HFF-Myc (cell line): ENCODE data around the gene MAPK10.

Experiments
- DNase-seq: peaks from one replicate; pipeline ENCODE4 v3.0.0-alpha.2; 2011; ENCODE audit warnings: low read depth; ENCODE audit errors: extremely low read depth
- H3K4me3 ChIP-seq: replicated peaks from 2 replicates; pipeline ENCODE4 v1.5.1; 2011; ENCODE audit warnings: low read depth, mild to moderate bottlenecking, control low read depth, low read length
- CTCF ChIP-seq: IDR thresholded peaks from 2 replicates; pipeline ENCODE4 v1.5.1; 2012; ENCODE audit warnings: mild to moderate bottlenecking, low read depth, low read length, control low read depth; ENCODE audit errors: missing control alignments

MAPK10 gene

GRCh38 chr4:86160426-86160825, 199.4 kb downstream of the MAPK10 start:
- TF ChIP-seq CTCF: no peak
- no peak overlapping the region for H3K4me3 ChIP-seq
- DNase-seq: no peak

- no peak for TF ChIP-seq CTCF
- DNase-seq: no peak
- no peak overlapping the region for H3K4me3 ChIP-seq
These were observed 200.6 kb downstream of the MAPK10 start for GRCh38 chr4:86159216-86159615.

- no peak for DNase-seq
- no peak for TF ChIP-seq CTCF
- H3K4me3 ChIP-seq: no peak overlapping the region
These were observed 203.3 kb downstream of the MAPK10 start for GRCh38 chr4:86156531-86156930.

GRCh38 chr4:86155766-86156165, 204.1 kb downstream of the MAPK10 start:
- H3K4me3 ChIP-seq: no peak overlapping the region
- no peak for DNase-seq
- no peak for TF ChIP-seq CTCF

- no peak for TF ChIP-seq CTCF
- DNase-seq: no peak
These were observed 207.4 kb downstream of the MAPK10 start for GRCh38 chr4:86152454-86152853.

GRCh38 chr4:86151196-86151595, 208.7 kb downstream of the MAPK10 start:
- DNase-seq: no peak
- TF ChIP-seq CTCF: no peak
- H3K4me3 ChIP-seq: no peak overlapping the region

More at GRCh38 chr4:86152454-86152853, 207.4 kb downstream of the MAPK10 start:
- no peak overlapping the region for H3K4me3 ChIP-seq

- no peak for TF ChIP-seq CTCF
- DNase-seq: no peak
- H3K4me3 ChIP-seq: no peak overlapping the region
These were observed 218.7 kb downstream of the MAPK10 start for GRCh38 chr4:86141161-86141560.
